Measurements from ENCODE around the gene TMPRSS5. TPM values are rescaled to one million over a fixed set of nuclear protein-coding genes. Genes with fewer than 3 reads are reported as not detected.

TMPRSS5 gene
- total and polyA plus RNA-seq, 2 of the 13 experiments (the other 11 are each of a cell fraction or from before 2014, with no cell fraction given), result 0.40 to 0.96 TPM

DNA sequence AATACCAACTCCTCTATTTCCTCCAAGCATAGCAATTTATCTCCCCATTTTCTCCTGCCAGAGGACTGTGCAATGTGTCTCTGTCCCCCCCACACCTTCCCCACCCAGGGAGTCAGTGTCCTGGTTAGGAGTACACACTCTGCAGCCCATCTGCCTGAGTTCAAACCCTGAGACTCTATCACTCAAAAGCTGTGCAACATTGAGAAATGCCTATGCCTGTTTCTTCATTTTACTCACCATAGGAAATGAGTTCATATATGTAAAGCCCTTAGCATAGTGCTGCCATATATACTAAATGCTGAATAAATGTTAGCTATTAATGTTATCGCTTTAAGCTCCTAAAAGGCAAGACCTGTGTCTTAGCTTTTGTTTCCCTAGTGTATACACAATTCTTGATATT lies 64.0 kb downstream of the TMPRSS5 start (continued):
- TF ChIP-seq, protein P1, sequence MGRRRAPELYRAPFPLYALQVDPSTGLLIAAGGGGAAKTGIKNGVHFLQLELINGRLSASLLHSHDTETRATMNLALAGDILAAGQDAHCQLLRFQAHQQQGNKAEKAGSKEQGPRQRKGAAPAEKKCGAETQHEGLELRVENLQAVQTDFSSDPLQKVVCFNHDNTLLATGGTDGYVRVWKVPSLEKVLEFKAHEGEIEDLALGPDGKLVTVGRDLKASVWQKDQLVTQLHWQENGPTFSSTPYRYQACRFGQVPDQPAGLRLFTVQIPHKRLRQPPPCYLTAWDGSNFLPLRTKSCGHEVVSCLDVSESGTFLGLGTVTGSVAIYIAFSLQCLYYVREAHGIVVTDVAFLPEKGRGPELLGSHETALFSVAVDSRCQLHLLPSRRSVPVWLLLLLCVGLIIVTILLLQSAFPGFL (CRISPR knock-in tag; IDR thresholded peaks at IDR 0.05), result no peak

DNA sequence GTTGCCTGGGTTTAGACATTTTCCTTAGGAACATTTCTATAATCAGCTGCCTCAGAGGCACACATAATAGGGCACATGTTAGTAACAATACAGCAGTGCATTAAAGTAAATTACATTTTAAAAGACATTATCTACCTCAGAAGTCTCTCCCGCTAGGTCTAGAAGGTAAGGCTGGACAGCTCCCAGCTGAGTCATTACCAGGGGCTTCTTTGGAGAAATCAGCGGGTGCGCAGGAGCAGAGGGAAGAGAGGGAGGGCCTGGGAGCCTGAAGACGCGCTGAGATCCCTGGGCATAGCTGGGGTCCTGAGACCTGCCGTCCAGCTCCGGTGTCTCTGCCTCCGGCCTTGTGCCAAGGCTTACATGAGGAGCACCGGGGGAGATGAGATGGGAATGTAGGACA lies 67.7 kb downstream of the TMPRSS5 start:
- DNase-seq (ENCODE audit: low spot score), result no peak
- H3K4me2 ChIP-seq (ENCODE audit: low read depth, low read length), result no peak overlapping the region
- CTCF ChIA-PET (ENCODE audit: low intra/inter-chr PET ratio, low total read pairs), result no interaction called here
- peaks cover 1 to 22% of the 10 kb centered on the region in 2 experiments; a peak in 4 of 5 replicates for H3K27me3 ChIP-seq (ENCODE audit: control insufficient read depth in 1 of 2, insufficient read depth in 2 of 2, low read length in 2 of 2)
- 29% methylated on average over 9 of the region's 9 CpGs for WGBS (ENCODE audit: low lambda C conversion rate)
- H2AFZ ChIP-seq (ENCODE audit: low read length), result no peak overlapping the region
- no TSS peak for BruUV-seq (replicated peaks)
- intact Hi-C loops (cut with micrococcal nuclease; ENCODE audit: unreplicated experiment), result no loop called here
- POLR2A ChIA-PET, result no interaction called here
- FAIRE-seq, result no peak
- in situ Hi-C loops (cut with HindIII; ENCODE audit: extremely low pct_ligation_motif_present, low pct_unique_long_range_greater_than_20kb), result no loop called here
- no peaks in the 10 kb centered on the region for H3K79me2 ChIP-seq (ENCODE audit: insufficient read depth, low read length)
- no peak overlapping the region for H3K27ac ChIP-seq (ENCODE audit: extremely low read length, insufficient read depth, low read length)
- H4K20me1 ChIP-seq (ENCODE audit: insufficient read depth, low read length), result no peaks in the 10 kb centered on the region
- no peak overlapping the region for H3K9ac ChIP-seq (ENCODE audit: insufficient read depth, low read depth, low read length)
- H3K4me3 ChIP-seq (replicated peaks in 1 of 3; ENCODE audit: insufficient read depth in 1 of 3, low read depth in 2 of 3, low read length in 3 of 3), result no peak overlapping the region
- TF ChIP-seq SAFB2 (CRISPR knock-in tag; IDR thresholded peaks at IDR 0.05; ENCODE audit: borderline replicate concordance, low read depth) (no peak), ZNF44 (CRISPR knock-in tag; IDR thresholded peaks at IDR 0.05) (no peak), SMC3 (IDR thresholded peaks at IDR 0.05; ENCODE audit: low read length) (no peak), EED (CRISPR knock-in tag; IDR thresholded peaks at IDR 0.05) (no peak), NAIF1 (CRISPR knock-in tag; IDR thresholded peaks at IDR 0.05; ENCODE audit: borderline replicate concordance) (no peak), ZNF547 (CRISPR knock-in tag; IDR thresholded peaks at IDR 0.05) (no peak), HNRNPH1 (optimal IDR thresholded peaks at IDR 0.05; ENCODE audit: low read depth, low read length) (no peak), SAP130 (CRISPR knock-in tag; IDR thresholded peaks at IDR 0.05; ENCODE audit: low read depth) (no peak), ZNF251 (CRISPR knock-in tag; IDR thresholded peaks at IDR 0.05) (no peak)
- TF ChIP-seq, protein P2, sequence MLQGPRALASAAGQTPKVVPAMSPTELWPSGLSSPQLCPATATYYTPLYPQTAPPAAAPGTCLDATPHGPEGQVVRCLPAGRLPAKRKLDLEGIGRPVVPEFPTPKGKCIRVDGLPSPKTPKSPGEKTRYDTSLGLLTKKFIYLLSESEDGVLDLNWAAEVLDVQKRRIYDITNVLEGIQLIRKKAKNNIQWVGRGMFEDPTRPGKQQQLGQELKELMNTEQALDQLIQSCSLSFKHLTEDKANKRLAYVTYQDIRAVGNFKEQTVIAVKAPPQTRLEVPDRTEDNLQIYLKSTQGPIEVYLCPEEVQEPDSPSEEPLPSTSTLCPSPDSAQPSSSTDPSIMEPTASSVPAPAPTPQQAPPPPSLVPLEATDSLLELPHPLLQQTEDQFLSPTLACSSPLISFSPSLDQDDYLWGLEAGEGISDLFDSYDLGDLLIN (CRISPR knock-in tag; IDR thresholded peaks at IDR 0.05; ENCODE audit: borderline replicate concordance), result no peak
- ATAC-seq, result no peak
- H3K9me3 ChIP-seq (ENCODE audit: low read length), result no peaks in the 10 kb centered on the region
- H3K4me1 ChIP-seq (ENCODE audit: insufficient read depth, low read length), result no peaks in the 10 kb centered on the region
- no peaks in the 10 kb centered on the region for H3K36me3 ChIP-seq (replicated peaks in 1 of 2; ENCODE audit: control insufficient read depth in 1 of 2, insufficient read depth in 2 of 2, low read length in 2 of 2)
